HTERT RPE-1 (cell line): ENCODE measurements around the gene TCF4.
"Not testable (repeated sequence)": the region's sequence is repeated elsewhere in the genome, so short reads cannot be mapped to it uniquely, and the experiment has no call there.

Source experiments
- in situ Hi-C: fragments of 300-500 bp; cut with MboI; formaldehyde crosslinking; loops from 4 replicates; pipeline ENCODE4 v1.14.3; 2020; ENCODE audit warnings: low sequenced_read_pairs

The TCF4 gene

DNA sequence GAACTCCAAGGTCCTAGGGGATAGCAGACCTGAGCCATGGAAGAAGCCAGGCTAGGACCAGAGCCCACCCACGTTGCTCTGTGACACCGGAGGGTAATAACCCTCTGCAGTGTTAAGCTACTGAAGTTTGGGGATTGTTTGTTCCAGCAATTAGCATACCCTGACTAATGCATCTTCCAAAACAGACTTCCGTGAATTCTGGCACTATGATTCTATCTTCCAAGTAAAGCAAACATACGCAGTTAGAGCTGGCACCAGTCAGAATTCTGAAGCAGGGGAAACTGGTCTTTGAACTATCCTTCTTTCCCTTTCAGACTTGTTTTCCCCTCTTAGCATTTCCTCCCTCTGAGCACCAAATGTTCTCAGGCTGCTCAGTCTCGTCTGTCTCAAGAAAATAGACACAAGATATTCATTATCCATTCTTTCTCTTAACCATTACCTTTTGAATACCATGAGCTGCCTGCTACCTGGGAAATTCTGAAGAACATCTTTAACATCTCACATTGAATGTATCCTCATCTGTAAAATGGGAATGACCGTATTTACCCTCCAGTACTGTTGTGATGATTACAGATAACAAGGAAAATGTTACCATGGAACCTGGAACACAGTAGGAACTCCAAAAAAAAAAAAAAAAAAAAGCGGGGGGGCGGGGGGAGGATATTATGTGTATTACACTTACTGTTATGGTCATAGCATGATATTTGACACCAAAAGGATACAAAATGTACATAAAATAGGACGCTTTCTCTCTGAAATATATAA lies 108.2 kb downstream of the TCF4 start:
- in situ Hi-C loops: no loop called here

DNA sequence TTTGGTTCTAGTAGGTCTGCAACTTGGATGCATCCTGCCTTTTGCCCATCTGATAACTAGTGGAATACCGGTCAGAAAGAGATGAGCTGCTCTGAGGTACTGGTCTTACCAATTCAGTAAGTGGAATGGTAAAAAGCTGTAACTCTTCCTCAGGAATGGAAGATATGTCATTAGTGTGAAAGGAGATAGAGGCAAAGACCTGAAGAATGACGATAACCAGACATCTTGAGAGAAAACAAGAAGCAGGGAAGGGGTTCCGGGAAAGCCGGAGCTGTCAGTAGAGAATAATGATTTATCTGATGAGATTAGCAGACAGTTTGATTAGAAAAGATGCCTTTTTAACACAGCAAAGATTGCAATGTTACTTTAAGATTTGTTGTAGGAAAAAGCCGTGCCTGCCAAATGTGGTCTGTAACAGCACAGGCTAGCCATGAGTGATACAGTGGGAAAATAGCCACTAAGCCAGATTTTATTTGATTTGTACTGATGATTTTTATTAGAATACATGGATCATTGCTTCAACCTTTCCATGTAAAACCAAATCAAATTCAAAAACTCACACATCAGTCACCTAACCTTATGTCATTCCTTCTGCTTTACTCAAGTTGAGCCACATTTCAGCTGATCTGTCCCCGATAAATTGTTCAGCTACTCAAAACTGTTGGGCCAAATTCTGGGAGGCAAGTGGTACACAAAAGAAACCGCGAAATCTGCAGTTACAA lies 110.0 kb downstream of the TCF4 start:
- in situ Hi-C loops: no loop called here

DNA sequence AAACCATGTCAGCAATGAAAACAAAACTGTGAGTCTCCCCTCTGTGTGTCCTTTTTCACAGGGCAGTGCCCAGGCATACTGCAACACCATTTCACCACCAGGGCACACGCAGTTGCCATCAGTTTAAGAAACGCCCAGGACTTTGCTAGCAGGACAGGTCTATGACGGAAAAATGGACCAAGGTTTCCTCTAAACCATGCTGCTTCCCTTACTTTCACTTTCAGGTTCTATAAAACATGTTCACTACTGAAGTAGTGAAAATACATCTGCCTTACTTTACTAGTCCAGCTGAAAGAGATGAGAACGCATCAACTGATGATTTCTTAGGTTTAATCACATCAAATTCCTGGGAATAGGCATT lies 110.5 kb downstream of the TCF4 start:
- in situ Hi-C loops: no loop called here

DNA sequence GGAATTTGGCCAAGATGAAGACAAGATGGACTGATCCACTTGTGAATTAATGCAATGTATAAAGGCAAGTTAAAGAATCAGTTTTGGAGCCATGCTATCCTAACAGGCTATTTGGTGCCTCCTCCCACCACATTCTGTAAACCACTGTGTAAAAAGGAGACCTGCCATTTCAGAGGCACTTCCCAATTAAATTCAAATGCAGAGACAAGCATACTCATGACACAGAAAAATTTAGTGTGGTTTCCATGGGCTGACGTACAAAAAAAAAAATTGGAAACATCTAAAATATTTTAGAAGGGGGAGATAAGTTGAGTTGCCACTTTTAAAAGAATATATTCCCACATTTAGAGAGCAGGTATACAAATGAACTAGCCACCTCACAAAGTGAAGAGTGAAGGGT lies 112.1 kb downstream of the TCF4 start:
- in situ Hi-C loops: no loop called here

DNA sequence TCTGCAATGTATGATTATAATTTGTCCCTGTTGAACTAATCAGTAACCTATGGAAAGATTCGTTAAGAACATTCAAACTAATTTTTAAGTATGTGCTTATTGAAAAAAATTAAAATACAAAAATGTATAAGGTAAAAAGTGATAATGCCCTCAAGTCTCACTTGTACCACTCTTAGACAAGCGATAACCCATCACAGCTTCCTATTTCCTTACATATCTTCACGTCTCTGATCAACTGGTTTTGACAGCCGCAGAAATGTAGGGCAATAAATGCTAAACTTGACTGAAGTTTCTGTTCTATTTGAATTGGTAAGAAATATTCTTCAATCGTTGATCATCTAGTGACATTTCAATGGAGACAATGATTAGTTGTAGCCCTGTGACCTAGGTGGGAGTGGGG lies 112.5 kb downstream of the TCF4 start:
- in situ Hi-C loops: no loop called here

DNA sequence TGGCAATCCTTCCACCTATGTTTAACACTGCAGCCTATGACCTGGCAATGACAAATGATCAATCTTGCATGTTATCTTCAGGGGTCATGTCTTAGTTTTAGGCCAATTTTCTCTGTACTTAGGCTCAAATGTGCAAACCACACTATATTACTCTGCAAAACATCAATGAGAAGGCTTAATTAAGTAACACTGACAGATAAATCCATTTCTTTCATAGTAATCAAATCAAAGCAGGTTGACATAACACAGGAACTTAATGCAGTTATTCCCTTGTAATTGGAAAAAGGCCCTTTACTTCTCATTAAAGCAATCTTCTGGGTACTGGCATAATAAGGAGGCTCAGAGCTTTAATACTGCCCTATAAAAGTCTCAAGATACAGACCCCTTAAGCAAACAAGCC lies 114.4 kb downstream of the TCF4 start:
- in situ Hi-C loops: no loop called here

DNA sequence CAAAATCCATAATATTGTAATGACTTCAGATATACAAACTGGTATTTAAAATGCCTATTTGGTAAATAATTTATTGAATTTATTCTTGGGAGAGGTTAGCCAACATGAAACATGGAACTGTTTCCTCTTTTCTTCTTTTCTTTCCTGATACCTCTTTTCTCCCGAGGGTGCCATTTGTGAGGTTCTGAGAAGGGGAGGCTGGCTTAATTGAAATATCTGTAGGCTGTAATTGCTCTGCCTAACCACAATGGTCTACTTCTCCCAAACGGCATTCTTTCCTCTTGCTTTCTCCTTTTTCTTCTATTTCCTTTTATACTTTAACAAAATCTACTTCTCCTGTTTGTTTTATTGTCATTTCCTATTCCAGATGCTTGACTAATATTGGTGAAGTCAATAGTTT lies 114.9 kb downstream of the TCF4 start:
- in situ Hi-C loops: no loop called here

DNA sequence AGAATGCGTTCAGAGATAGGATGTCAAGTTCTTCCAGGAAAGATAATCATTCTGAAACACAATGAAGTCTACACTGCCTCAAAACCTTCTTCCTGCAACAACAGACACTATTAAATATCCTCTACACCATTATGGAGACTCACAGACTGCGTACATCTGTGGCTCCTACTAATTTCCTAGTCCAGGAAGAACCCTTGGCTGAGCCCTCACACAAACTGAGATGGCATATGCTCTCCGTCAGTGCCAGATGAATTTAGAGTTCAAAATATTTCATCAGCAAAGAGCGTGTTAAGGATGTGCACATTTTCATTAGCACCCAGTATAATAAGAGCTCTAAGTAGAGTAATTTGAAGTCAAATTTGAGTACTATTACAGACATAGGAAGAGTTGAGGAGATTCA lies 117.2 kb downstream of the TCF4 start:
- in situ Hi-C loops: no loop called here

DNA sequence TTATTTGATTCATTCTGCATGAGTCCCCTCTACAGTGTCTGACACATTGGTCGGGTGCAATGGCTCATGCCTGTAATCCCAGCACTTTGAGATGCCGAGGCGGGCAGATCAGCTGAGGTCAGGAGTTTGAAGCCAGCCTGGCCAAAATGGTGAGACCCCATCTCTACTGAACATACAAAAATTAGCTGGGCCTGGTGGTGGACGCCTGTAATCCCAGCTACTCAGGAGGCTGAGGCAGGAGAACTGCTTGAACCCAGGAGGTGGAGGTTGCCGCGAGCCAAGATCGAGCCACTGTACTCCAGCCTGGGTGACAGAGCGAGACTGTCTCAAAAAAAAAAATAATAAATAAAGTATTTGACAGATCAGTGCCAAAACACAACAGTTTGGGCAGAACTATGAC lies 118.9 kb downstream of the TCF4 start:
- in situ Hi-C loops: not testable (repeated sequence)

DNA sequence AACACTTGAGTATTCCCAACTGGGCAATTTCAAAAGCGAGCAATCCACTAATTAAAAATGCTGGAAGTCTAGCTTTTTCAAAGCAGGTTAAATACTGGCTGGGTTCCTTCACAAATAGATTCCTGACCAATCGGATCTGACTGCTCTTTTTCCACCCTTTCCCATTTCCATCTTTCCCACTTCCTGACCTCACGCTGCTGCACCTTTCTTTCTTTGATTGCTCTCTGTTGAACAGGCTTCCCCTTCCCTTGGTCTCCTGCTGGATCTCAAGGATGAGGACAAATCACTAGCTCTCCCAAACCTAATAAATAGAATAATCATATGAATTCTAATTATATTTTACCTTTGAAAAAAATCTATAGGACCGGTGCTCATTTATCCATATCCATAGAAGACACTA lies 121.2 kb downstream of the TCF4 start:
- in situ Hi-C loops: no loop called here

DNA sequence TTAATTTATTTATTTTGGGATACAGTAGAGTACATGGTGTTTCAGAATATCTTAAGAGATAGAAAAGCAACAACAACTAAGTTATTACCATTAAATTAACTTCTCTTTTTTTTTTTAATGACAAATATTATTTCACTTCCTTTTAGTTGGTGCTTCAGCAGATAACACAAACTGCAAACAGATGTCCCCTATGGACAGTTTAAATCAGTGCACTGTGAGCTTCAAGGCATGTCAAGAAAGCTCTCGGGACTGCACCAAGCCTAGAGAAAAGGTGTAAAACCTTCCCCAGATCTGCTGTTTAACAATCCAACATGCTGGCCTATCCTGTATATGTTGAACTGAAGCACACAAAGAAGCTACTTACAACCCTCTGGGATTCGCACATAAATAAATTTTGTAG lies 122.7 kb downstream of the TCF4 start:
- in situ Hi-C loops: no loop called here

DNA sequence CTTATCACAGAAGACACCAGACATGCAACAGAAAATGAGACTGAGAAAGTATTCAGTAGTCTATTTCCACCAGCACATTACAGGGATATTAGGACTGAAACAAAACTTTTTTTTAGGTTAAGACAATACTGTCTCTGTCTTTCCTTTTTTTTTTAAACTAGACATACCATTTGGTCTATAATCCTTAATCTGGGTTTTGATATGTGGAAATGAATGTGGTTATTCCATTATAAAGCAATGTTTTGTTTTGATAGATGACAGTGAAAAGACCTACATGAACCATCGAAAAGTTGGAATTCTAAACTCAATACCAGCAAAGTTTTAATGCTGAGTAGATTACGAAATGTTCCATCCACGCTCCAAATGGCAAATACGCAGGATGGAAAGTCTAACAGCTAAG lies 123.4 kb downstream of the TCF4 start:
- in situ Hi-C loops: no loop called here

DNA sequence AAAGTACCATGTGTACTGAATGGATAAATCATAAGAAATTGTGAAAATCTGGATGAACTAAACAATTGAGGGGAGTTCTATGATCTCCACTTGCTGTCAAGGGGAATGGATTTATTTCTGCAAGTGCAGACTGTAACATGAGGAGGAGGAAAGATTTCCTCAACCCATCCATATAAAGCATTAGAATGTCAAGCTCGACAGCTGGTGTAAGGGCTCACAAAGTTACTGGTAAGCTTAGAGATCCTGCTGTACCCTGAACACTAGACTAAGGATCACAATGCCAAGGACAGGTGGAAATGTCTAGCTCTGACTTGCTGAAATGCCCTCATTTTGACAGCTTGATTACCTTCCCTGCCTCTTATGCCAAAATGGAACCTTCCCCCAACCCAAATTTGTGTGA lies 125.3 kb downstream of the TCF4 start:
- in situ Hi-C loops: no loop called here

DNA sequence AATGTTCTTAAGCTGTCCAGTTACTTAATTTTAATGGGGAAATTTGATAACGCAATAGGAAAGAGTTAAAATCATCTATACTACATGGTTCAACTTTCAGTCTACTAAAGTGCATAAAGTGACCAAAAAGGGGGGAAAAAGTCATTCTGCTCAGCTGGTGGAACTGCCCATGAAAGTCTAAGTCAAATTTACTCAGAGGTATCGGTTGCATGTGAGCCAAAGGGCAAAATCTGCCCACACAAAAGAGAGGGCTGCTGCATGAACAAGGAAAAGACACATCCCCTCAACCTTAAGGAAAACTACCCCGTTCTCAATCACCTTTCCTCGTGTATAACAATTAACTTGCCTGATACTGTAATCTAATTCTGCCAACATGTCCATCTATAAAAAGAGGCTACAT lies 126.1 kb downstream of the TCF4 start:
- in situ Hi-C loops: no loop called here

DNA sequence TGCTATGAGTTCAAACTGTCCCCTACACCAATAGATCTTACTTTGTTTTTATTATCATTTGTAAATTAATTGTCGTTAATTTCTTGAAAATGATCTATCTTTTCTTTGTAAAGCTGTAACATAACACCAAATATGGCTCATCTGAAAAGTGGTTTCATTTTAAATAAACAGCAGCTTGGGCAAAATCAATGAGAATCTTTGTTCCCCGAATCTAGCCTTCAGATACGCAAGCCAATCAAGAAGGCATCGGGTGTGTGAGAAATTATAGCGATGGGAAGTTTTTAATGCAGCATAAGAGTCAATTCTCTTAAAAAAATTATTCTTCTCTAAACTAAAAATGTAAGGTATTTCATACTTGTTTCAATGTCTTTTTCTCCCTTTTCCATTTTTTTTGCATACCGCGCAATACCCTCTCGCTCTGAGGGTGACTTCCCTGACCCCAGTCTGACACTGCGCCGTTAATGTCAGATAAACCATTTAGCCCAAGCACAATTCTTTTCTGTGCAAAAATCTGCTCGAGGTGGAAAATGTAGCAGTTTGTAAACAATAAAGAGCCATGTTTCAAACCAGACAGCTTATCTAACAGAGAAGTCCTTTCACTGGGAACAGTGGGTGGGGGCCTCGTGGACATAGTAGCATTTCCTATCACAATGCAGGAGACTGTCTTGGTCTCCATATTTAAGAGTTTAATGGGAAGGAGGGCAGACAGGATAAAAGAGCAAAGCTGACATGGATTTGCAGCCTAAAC lies 129.4 kb downstream of the TCF4 start:
- in situ Hi-C loops: no loop called here

DNA sequence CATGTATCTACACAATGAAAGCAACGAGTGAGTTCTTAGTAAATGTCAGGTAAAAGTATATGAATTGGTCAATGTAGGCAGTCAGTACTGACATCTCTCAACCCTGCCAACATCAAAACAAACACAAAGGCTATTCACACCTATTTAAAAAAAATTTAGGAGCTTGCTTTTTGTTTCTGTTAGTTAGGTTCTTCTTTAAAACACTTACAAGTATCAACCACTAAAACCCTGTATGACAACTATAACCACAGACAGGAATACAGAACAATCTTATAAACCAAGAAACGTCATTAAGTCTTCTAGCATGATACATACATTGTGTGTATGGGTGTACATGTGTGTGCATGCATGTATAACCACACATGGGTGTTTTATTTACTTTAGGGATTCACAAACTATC lies 131.0 kb downstream of the TCF4 start:
- in situ Hi-C loops: no loop called here

DNA sequence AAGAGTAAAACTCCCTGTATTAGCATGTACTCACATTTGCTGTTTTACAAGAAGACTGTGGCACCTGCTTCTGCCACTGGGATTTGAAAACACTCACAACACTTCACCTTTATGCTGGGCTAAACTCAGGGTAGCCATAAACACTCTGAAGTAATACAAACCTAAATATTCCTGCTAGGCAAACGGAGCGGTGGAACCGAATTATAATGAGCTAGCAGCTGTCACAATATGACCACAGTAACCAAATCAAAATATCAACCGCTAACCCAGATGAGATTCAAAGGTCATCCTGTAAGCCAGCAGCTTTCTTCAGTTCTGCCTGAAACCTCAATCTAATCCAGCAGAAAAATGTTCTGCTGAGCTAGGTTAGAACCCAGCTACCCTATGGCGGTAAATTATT lies 132.1 kb downstream of the TCF4 start:
- in situ Hi-C loops: no loop called here

DNA sequence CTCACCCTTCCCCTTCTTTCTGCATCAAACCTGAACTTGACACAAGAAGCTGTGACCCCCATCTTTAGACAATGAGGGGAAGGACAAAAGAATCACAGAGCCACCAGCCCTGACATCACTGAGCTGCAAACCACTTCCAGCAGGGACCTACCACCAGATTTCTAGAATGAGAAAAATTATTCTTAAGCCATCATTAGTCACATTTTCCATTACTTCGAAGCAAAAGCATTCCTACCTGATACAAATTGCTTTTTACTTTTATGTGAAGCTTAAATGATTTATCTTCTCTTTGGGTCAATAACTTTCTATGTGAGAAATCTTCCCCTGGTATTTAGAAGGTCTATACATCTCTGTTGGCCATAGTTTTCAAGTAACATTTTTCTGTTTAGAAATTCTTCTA lies 134.8 kb downstream of the TCF4 start:
- in situ Hi-C loops: no loop called here

DNA sequence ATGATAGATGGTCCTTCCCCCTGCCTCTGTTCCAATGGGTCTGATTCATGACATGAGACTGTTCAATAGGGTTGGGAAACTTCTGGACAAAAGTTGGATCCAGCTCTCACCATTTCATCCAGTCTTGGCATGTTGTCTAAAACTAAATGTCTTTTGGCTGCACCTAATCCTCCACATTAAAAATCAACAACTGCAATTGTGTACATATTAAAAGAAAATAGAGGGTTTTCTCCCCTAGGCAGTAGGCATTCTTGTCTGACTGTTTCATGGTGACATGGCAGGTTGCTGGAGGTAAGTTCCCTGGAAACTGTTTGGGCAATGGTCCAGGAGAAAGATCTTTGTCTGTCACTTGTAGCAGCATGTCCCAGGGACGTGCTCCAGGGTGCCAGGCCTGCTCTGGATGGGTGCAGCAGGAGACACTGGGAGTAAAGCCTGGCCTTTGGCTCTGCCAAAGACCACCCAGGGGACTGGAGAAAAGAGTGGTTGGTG lies 135.8 kb downstream of the TCF4 start:
- in situ Hi-C loops: no loop called here

DNA sequence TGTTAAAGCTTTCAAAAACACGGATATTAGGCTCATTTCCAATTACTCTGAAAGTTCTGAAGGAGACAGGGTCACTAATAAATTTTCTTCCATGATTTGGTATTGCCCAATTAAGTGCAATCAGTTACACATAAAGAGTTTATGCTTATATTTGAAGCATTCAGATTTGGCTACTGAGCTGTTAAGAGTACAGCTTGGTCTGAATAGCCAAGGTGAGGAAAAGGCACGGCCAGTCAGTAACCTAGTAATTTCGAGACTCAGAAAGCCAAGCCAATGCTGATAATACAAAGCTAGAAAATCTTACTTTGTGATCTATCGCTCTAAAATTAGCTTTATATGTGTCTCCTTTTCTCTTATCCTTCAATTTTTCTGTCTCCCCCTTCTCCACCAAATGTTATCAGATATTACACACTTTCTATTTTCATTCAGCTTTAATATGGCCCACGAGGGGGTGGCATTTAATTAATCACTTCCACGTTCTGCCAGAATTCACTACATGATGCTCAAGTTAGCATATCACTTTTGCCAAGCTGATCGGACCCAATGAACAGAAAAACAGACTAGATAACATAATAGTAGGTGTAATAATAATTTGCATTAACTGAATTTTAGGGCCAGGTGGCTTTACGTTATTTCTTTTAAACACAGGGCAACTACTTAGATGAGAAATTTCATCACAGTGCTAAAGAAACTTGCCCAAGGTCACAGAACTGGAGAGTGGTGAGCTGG lies 138.4 kb downstream of the TCF4 start:
- in situ Hi-C loops: no loop called here

DNA sequence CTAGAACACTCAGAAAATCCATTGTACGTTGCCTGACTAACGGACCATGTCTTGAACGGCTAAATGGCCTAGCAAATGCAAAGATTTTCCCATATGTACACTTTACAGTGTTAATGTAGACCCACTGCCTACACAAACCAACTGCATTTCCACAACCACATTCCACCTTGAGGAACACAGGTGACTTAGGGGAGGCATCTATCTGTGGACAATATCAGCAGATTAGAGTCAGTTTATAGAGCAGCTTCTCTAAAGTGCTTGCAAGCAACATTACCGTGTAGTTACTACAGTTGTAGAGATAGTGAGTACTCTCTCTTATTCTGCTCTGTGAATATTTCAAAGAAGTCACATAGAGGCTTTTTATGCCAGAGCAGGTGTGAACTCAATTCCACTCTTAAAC lies 139.6 kb downstream of the TCF4 start:
- in situ Hi-C loops: no loop called here
